Sigmoid colon (tissue), 7 donors: ENCODE data around the gene IL36RN. TPM values are rescaled to one million over a fixed set of nuclear protein-coding genes. Genes with fewer than 3 reads are reported as not detected.

Source experiments
- DNase-seq: peaks from one replicate; pipeline ENCODE4 v3.0.0-alpha.2; 2019
- H3K27ac ChIP-seq, 4 donors: fragments of 200-600 bp; sonication (generic); one replicate each; pipeline ENCODE4 v1.5.1; 2016 to 2019; ENCODE audit warnings: mild to moderate bottlenecking in 1 of 4
- H3K27me3 ChIP-seq, 3 donors: fragments of 200-600 bp; sonication (generic); one replicate each; pipeline ENCODE4 v1.5.1; 2019; ENCODE audit warnings: mild to moderate bottlenecking in 1 of 3
- H3K36me3 ChIP-seq, 4 donors: fragments of 200-600 bp; sonication (generic); one replicate each; pipeline ENCODE4 v1.5.1; 2016 to 2019
- H3K4me1 ChIP-seq, 4 donors: fragments of 200-600 bp; sonication (generic); one replicate each; pipeline ENCODE4 v1.5.1; 2017 to 2019
- H3K4me3 ChIP-seq, 4 donors: fragments of 200-600 bp; sonication (generic); one replicate each; pipeline ENCODE4 v1.5.1; 2017 to 2019; ENCODE audit warnings: mild to moderate bottlenecking in 2 of 4, moderate library complexity in 1 of 4
- H3K9me3 ChIP-seq, 4 donors: fragments of 200-600 bp in 3 of 4; sonication (generic) in 3 of 4; one replicate each; pipeline versions ENCODE4 v1.5.1 to v1.6.1; 2013 to 2019
- CTCF ChIP-seq, 4 experiments: fragments of 450-650 bp in 3 of 4; fragments of 200-600 bp in 1 of 4; IDR thresholded peaks; one replicate each; pipeline ENCODE4 v1.5.1; 2016 to 2019; ENCODE audit warnings: antibody characterized with exemption in 4 of 4, mild to moderate bottlenecking in 3 of 4, moderate library complexity in 2 of 4
- EP300 ChIP-seq, 4 donors: sonication (generic); formaldehyde crosslinking; IDR thresholded peaks; one replicate each; pipeline ENCODE4 v1.6.1; 2017; ENCODE audit warnings: antibody characterized with exemption in 4 of 4
- POLR2A ChIP-seq, 2 donors: fragments of 450-650 bp; IDR thresholded peaks; one replicate each; pipeline ENCODE4 v1.6.1; 2016; ENCODE audit warnings: antibody characterized with exemption in 2 of 2, mild to moderate bottlenecking in 2 of 2, moderate library complexity in 2 of 2
- POLR2AphosphoS5 ChIP-seq, 4 donors: sonication (generic); formaldehyde crosslinking; IDR thresholded peaks; one replicate each; pipeline ENCODE4 v1.6.1; 2017; ENCODE audit warnings: antibody characterized with exemption in 4 of 4
- WGBS, 2 donors: extraction: QIAGEN DNeasy Blood & Tissue Kit; methylation state at CpG; one replicate each; pipeline ENCODE4 v1.1.7; 2013; 5-methylcytosine and 5-hydroxymethylcytosine counted together
- intact Hi-C: fragments of 100-400 bp; cut with DNase I; formaldehyde crosslinking; loops from one replicate; pipeline ENCODE4 v1.15.1; 2023
- polyA plus RNA-seq, 3 donors: library from polyadenylated mRNA; stranded (reverse); fragments of 200-250 nt; gene quantifications; one replicate each; pipeline ENCODE4 v1.2.3, GENCODE V29; 2013
- total RNA-seq, 4 donors: library from RNA; depleted of rRNA; stranded (reverse); fragments of >200 nt; gene quantifications; one replicate each; pipeline ENCODE4 v1.1.0, GENCODE V29; 2016
- donor health status: healthy with polysubstance abuse.
- donor health status: Bipolar disorder and iron deficiency.
- donor health status: healthy.

IL36RN gene
- total and polyA plus RNA-seq, 7 donors, result 0.03 TPM; not detected in 6

DNA sequence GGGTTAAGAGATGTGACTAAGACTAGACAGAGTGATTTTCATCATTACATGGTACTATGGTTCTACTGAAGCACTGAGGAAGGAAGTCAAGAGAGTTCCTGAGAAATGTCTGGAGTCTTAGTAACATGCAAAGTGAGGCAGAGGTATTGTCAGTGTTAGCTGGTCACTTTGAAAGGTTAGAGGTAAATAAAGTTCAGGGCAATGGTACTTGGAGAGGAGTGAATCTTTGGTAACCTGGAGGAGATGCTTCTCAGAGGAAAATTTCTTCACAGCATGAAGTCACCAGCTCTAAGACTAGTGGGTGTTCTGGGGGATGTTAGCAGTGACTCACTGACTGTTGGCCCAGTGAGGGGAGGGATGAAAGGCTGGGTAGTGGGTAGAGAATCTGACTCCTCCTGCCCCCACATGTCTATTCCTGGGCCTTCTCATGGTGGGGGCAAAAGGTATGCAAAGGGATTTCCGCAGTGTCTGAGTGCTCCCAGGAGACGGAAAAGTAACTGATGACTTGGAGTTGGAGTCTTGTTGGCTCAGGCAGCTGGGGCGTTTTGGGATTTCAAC, 45.1 kb downstream of the IL36RN start:
- Histone ChIP-seq H3K9me3 (no peaks in the 10 kb centered on the region), H3K27me3 (no peaks in the 10 kb centered on the region), H3K4me1 (no peaks in the 10 kb centered on the region), H3K36me3 (no peaks in the 10 kb centered on the region), H3K27ac (no peak overlapping the region), H3K4me3 (no peak overlapping the region)
- no peak for TF ChIP-seq POLR2AphosphoS5 (IDR thresholded peaks at IDR 0.05)
- TF ChIP-seq EP300 (IDR thresholded peaks at IDR 0.05), result no peak
- no peak for TF ChIP-seq CTCF (IDR thresholded peaks at IDR 0.05)
- no peak for TF ChIP-seq POLR2A (IDR thresholded peaks at IDR 0.05)
- no peak for DNase-seq
- WGBS, 2 donors, result 92 to 94% methylated on average over 3 of the region's 3 CpGs
- intact Hi-C loops, result no loop called here

GRCh38 chr2:113105047-113105785, 46.2 kb downstream of the IL36RN start:
- H3K36me3 ChIP-seq, result no peaks in the 10 kb centered on the region
- no peak for DNase-seq
- intact Hi-C loops, result no loop called here
- no peak overlapping the region for H3K27ac ChIP-seq
- H3K27me3 ChIP-seq, result no peaks in the 10 kb centered on the region
- no peaks in the 10 kb centered on the region for H3K9me3 ChIP-seq
- WGBS, 2 donors, result 72 to 86% methylated on average over 6 of the region's 6 CpGs
- H3K4me3 ChIP-seq, result no peak overlapping the region
- no peaks in the 10 kb centered on the region for H3K4me1 ChIP-seq
- no peak for TF ChIP-seq EP300 (IDR thresholded peaks at IDR 0.05)
- no peak for TF ChIP-seq POLR2A (IDR thresholded peaks at IDR 0.05)
- no peak for TF ChIP-seq POLR2AphosphoS5 (IDR thresholded peaks at IDR 0.05)
- no peak for TF ChIP-seq CTCF (IDR thresholded peaks at IDR 0.05)

- intact Hi-C loops, result no loop called here
- Histone ChIP-seq H3K27ac (no peak overlapping the region), H3K9me3 (no peaks in the 10 kb centered on the region), H3K36me3 (no peaks in the 10 kb centered on the region), H3K27me3 (no peaks in the 10 kb centered on the region), H3K4me1 (no peaks in the 10 kb centered on the region), H3K4me3 (no peak overlapping the region)
- no peak for DNase-seq
- TF ChIP-seq POLR2A (IDR thresholded peaks at IDR 0.05), result no peak
- no peak for TF ChIP-seq EP300 (IDR thresholded peaks at IDR 0.05)
- TF ChIP-seq CTCF (IDR thresholded peaks at IDR 0.05), result no peak
- TF ChIP-seq POLR2AphosphoS5 (IDR thresholded peaks at IDR 0.05), result no peak
- WGBS, 2 donors, result 75 to 79% methylated on average over 3 of the region's 3 CpGs
Observed at GRCh38 chr2:113111121-113111520, 52.1 kb downstream of the IL36RN start.

GRCh38 chr2:113111823-113112287, 52.9 kb downstream of the IL36RN start:
- WGBS, 2 donors, result 66 to 73% methylated on average over 6 of the region's 6 CpGs
- H3K4me3 ChIP-seq, result no peak overlapping the region
- DNase-seq, result no peak
- no peak overlapping the region for H3K27ac ChIP-seq
- H3K36me3 ChIP-seq, result no peaks in the 10 kb centered on the region
- H3K4me1 ChIP-seq, result no peaks in the 10 kb centered on the region
- TF ChIP-seq POLR2AphosphoS5 (IDR thresholded peaks at IDR 0.05), result no peak
- no peak for TF ChIP-seq EP300 (IDR thresholded peaks at IDR 0.05)
- TF ChIP-seq POLR2A (IDR thresholded peaks at IDR 0.05), result no peak
- no peaks in the 10 kb centered on the region for H3K9me3 ChIP-seq
- intact Hi-C loops, result no loop called here
- H3K27me3 ChIP-seq, result no peaks in the 10 kb centered on the region

- Histone ChIP-seq H3K27me3 (no peaks in the 10 kb centered on the region), H3K4me1 (no peaks in the 10 kb centered on the region), H3K9me3 (no peaks in the 10 kb centered on the region), H3K36me3 (no peaks in the 10 kb centered on the region), H3K27ac (no peak overlapping the region), H3K4me3 (no peak overlapping the region)
- intact Hi-C loops, result no loop called here
- TF ChIP-seq CTCF (IDR thresholded peaks at IDR 0.05) (no peak), POLR2A (IDR thresholded peaks at IDR 0.05) (no peak), POLR2AphosphoS5 (IDR thresholded peaks at IDR 0.05) (no peak), EP300 (IDR thresholded peaks at IDR 0.05) (no peak)
- 89 to 92% methylated on average over 8 of the region's 8 CpGs for WGBS, 2 donors
- DNase-seq, result no peak
Observed at GRCh38 chr2:113112441-113112840, 53.4 kb downstream of the IL36RN start.
